GM18867 (cell line): ENCODE measurements around the gene SEMA3F.

Source experiments
- ATAC-seq: cut with Tn5 transposase; IDR thresholded peaks from one replicate; pipeline ENCODE4 v1.9.1; 2021; ENCODE audit warnings: mild to moderate bottlenecking, moderate library complexity; ENCODE audit not compliant: unreplicated experiment

Gene SEMA3F

GRCh38 chr3:50155491-50155878 is 361 bp downstream of the SEMA3F start:
- ATAC-seq: no peak

DNA sequence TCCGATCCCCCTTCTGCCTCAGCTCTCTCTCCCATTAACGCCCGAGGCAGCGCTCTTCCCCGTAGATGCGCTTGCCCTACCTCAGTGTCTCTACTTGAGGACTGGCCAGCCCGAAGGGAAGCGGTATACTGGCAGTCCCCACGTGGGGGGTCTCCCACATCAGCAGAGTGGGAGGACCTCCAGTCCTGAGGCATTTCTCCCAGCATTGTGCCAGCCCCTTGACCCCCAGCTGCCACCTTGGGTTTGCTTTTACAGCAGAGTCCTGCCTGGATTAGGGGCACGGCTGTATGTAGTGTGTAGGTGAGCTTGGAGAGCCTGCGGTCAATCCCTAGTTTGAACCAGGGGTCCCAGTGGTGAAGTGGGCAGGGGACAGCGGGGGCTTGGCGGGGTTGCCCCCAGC is 767 bp downstream of the SEMA3F start:
- no peak for ATAC-seq

DNA sequence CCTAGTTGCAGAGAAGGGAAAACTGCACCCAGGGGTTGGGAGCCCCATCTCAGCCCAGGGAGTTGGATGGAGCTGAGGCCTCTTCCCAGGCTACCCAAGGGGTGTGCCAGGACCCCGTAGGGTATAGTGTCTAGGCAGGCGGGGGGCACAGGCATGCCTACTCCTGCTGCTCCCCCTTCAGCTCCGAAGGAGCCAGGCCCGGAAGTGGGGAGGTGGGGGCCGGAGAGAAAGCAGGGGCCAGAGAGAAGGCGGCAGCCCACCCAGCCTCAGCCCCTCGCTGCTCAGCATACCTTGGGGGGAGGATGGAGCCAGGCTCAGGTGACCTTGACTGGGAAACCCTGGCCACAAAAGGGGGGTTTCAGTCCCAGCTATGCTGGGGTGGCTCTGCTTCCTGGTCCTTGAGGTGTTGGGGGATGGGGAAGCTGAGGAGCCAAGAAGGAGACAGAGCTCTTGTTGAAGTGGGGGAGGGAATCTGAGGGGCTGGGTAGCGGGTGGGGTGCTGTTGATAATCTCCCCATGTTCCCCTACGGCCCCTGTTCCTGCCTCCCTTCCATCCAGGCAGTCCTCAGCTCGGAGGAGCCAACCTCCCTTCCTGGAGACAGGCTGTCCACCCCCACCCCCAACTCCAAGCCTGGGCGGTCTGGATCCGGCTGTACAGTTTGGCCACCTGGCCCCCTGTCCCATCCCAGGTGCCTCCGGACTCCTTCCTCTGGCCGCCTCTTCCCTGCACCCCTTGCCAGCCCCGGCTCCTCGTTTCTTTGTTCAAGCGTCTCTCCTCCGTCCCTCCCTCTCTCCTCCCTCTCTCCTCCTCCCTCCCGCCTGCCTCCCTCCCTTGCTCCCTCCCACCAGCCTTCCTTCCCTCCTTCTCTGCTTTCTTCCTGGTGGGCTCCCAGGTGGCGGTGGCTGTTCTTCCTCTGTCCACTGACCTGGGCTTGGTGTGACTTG is 1.7 kb downstream of the SEMA3F start:
- ATAC-seq: no peak

GRCh38 chr3:50157827-50158529 is 2.9 kb downstream of the SEMA3F start:
- no peak for ATAC-seq

DNA sequence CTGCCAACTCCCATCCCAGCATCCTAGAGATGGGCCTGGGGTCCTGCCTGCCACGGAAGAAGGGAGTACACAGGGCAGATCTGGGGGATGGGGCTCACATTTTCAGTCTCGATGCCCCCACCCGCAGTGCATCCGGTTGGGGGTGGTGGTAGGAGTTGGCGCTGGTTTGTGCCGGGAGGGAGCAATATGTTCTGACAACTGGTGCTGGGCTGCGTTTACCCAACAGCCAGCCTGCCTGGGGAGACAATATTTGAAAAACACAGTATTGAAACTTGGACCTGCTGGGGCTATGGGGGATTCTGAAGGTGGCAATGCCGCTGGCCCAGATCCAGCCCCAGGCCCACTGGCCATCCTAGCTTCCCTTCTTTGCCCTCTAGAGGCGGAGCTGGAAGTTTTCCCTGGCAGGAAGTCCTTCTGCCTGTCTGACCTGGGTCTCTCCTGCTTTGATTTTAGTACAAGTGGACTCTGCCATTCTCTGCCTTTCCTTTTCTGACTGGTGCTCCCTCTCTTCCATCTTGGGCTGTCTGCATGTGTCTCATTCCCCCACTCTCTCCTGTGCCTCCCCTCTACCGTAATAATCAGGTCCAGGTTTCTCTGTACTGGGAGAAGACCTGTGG is 3.5 kb downstream of the SEMA3F start:
- no peak for ATAC-seq

DNA sequence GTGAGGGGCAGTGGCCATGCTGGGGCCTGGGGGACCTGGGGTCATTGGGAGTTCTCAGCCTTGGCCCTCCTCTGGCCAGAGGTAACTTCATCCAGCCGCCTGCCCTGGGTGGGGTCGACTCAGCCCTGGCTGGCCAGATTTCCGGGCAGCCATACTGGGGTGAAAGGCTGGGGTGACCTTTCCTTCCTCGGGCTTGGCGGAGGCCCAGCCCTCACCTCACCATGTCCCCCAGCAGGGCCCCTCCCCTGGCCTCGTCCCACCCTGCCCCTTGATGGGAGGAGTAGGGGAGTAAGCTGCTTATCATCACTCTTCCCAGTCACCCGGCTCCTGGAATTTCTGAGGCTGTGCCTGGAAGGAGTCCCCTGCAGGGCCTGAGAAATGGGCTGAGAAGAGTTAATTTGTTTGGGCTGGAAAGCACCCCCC is 5.4 kb downstream of the SEMA3F start:
- ATAC-seq: no peak

GRCh38 chr3:50161320-50161719 is 6.2 kb downstream of the SEMA3F start:
- ATAC-seq: no peak

GRCh38 chr3:50162034-50162883 is 7.1 kb downstream of the SEMA3F start:
- no peak for ATAC-seq

- no peak for ATAC-seq
Observed at GRCh38 chr3:50163572-50164455, 8.7 kb downstream of the SEMA3F start.

DNA sequence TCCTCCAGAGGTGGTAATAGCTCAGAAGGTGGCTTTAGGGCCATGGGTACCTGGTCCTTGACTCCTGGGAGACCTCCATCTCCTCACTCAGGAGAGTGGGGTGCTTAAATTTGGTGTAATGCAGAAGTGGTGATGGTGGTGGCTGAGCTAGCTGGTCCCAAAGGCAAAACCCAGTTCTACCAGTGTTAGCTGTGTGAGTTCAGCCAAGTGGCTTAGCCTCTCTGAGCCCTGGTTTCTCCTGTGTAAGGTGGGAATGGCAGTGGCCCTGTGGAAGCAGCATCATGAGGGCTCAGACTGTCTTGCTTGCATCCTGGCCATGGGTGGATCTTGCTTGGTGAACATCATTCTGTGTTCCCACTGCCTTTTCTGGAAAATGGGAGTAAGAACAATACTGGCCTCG is 9.4 kb downstream of the SEMA3F start:
- ATAC-seq: no peak

- no peak for ATAC-seq
Observed at GRCh38 chr3:50164984-50165909, 10.1 kb downstream of the SEMA3F start.

- no peak for ATAC-seq
Observed at GRCh38 chr3:50165910-50166538, 10.9 kb downstream of the SEMA3F start.

DNA sequence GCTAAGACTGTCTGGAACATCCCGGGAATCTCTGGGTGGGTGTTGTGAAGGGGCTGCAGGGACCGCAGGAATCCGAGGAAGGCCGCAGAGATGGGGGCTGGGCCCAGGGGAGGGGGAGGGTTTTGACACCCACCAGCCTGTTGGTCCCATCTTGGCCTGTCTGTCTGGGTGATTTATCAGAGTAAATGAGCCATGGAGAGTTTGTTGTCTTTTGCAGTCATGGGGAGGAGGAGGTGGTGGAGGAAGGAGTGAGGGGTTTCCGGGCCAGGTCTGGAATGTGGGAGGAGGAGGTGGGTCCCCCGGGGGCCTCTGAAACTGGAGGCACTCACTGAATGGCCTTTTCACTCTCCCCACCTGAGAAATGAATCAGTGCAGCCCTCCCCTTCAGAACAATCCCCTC is 11.5 kb downstream of the SEMA3F start:
- no peak for ATAC-seq

DNA sequence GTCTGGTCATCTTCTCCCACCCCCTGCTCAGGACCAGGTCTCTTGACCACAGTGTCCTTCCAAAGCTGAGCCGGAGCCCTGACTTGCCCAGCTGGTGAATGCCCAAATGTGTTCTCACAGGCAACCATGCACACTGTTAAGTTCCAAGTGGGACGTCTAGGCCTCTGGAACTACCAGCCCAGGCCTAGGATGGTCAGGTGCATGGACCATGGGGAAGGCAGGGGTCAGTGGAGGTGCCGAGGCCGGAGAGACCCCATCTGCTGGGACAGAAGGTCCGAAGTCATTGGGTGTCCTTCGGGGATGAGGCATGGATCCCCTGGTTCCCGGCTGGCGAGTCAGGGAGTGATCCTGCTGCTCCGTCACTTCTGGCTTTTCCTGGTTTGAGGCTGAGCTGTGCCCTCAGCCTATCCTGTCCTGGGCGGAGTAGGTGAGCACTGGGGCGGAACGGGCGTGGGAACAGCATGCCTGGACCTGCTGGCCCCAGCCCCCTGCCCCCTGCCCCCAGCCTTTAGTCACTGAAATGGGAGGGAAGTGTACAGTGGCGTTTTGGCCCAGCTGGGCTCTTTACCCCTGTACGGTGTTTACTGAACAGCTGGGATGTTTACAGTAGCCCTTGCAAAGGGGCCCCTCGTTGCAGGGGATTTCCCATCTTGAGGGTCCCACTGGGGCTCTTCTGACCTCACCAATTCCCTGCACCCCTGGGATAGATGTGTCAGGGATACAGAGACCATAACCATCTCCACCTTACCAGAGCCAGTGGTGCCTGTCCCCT is 12.1 kb downstream of the SEMA3F start:
- ATAC-seq: no peak

DNA sequence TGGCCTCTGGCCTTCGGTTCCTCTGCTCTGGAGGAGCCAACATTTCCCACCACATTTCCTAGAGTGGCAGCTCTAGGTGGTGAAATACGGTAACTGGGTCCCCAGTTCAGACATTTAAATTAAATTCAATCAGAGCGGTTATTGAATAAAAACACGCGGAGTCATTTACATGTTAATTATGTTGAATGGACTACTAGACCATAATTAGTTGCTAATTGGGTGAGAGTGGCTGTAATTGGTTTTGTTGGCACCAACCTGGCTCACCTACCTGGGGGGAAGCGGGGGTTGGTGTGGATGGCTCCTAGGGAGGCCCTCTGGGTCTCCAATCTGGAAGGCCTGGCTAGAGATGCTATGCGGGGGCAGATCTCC is 12.7 kb downstream of the SEMA3F start:
- no peak for ATAC-seq

GRCh38 chr3:50168388-50168787 is 13.3 kb downstream of the SEMA3F start:
- no peak for ATAC-seq

GRCh38 chr3:50168791-50169190 is 13.7 kb downstream of the SEMA3F start:
- no peak for ATAC-seq
